GM23248 (cell line): ENCODE results near the gene ZBTB3. TPM values are rescaled to one million over a fixed set of nuclear protein-coding genes. Genes with fewer than 3 reads are reported as not detected.

Experiments
- DNase-seq: peaks from one replicate; pipeline ENCODE4 v3.0.0-alpha.2; 2015
- H2AFZ ChIP-seq: fragments of 200-600 bp; sonication (generic); 2 replicates; pipeline ENCODE4 v1.6.1; 2016; ENCODE audit warnings: antibody characterized with exemption
- H3F3A ChIP-seq: fragments of 200-600 bp; sonication (generic); 2 replicates; pipeline ENCODE4 v1.6.1; 2016; ENCODE audit warnings: mild to moderate bottlenecking, antibody characterized with exemption, mixed run types; ENCODE audit not compliant: insufficient read depth
- H3K27ac ChIP-seq: fragments of 200-600 bp; sonication (generic); 2 replicates; pipeline ENCODE4 v1.5.1; 2016; ENCODE audit warnings: mild to moderate bottlenecking
- H3K27me3 ChIP-seq: fragments of 200-600 bp; sonication (generic); replicated peaks from 2 replicates; pipeline ENCODE4 v1.6.1; 2016; ENCODE audit warnings: mild to moderate bottlenecking; ENCODE audit not compliant: insufficient read depth
- H3K36me3 ChIP-seq: fragments of 200-600 bp; sonication (generic); 2 replicates; pipeline ENCODE4 v1.6.1; 2016; ENCODE audit warnings: low read depth, mild to moderate bottlenecking
- H3K4me1 ChIP-seq: fragments of 200-600 bp; sonication (generic); 2 replicates; pipeline ENCODE4 v1.6.1; 2016; ENCODE audit warnings: mild to moderate bottlenecking; ENCODE audit not compliant: insufficient read depth
- H3K4me2 ChIP-seq: fragments of 200-600 bp; sonication (generic); one replicate; pipeline ENCODE4 v1.6.1; 2016; ENCODE audit warnings: mild to moderate bottlenecking; ENCODE audit not compliant: unreplicated experiment
- H3K4me3 ChIP-seq: fragments of 200-600 bp; sonication (generic); 2 replicates; pipeline ENCODE4 v1.5.1; 2016; ENCODE audit warnings: mild to moderate bottlenecking
- H3K79me2 ChIP-seq: fragments of 200-600 bp; sonication (generic); 2 replicates; pipeline ENCODE4 v1.6.1; 2016; ENCODE audit warnings: mild to moderate bottlenecking; ENCODE audit not compliant: insufficient read depth
- H3K9ac ChIP-seq: fragments of 200-600 bp; sonication (generic); 2 replicates; pipeline ENCODE4 v1.6.1; 2016; ENCODE audit warnings: mild to moderate bottlenecking
- H3K9me2 ChIP-seq: fragments of 200-600 bp; sonication (generic); 2 replicates; pipeline ENCODE4 v1.6.1; 2016; ENCODE audit warnings: mixed run types, mild to moderate bottlenecking, moderate library complexity; ENCODE audit not compliant: insufficient read depth
- H3K9me3 ChIP-seq: fragments of 200-600 bp; sonication (generic); one replicate; pipeline ENCODE4 v1.6.1; 2017; ENCODE audit warnings: low read depth
- H4K20me1 ChIP-seq: fragments of 200-600 bp; sonication (generic); 2 replicates; pipeline ENCODE4 v1.6.0; 2016; ENCODE audit not compliant: insufficient read depth
- EZH2 ChIP-seq: fragments of 200-600 bp; sonication (generic); IDR thresholded peaks from 2 replicates; pipeline ENCODE4 v1.6.1; 2018; ENCODE audit warnings: antibody characterized with exemption, mild to moderate bottlenecking; ENCODE audit not compliant: insufficient read depth, poor library complexity, severe bottlenecking
- EZH2phosphoT487 ChIP-seq: fragments of 200-600 bp; sonication (generic); IDR thresholded peaks from 2 replicates; pipeline ENCODE4 v1.6.1; 2018; ENCODE audit warnings: antibody characterized with exemption, moderate library complexity, mild to moderate bottlenecking, low read depth; ENCODE audit not compliant: insufficient read depth
- WGBS, 2 experiments: methylation state at CpG; one replicate each; pipeline ENCODE4 v1.1.6; 2015 to 2017; ENCODE audit warnings: low lambda C conversion rate in 2 of 2, low coverage in 1 of 2; ENCODE audit errors: missing lambda C conversion rate in 2 of 2; 5-methylcytosine and 5-hydroxymethylcytosine counted together
- in situ Hi-C: fragments of 300-500 bp; cut with MboI; formaldehyde crosslinking; loops from 2 replicates; pipeline ENCODE4 v1.15.0; 2020
- polyA plus RNA-seq: library from polyadenylated mRNA; unstranded; fragments of >200 nt; fragmentation: Nextera tagmentation; extraction: Ambion mirVana; gene quantifications from 2 replicates; pipeline ENCODE4 v1.2.1, GENCODE V29; 2016
- total RNA-seq: library from RNA; depleted of rRNA; stranded (reverse); fragments of >200 nt; shearing (Covaris generic); gene quantifications from 2 replicates; pipeline ENCODE4 v1.2.3, GENCODE V29; 2014

Gene ZBTB3
- total and polyA plus RNA-seq, 2 experiments from 2014 or later, result 4.9 to 8.0 TPM

GRCh38 chr11:62713343-62713742 is 40.6 kb downstream of the ZBTB3 start:
- TF ChIP-seq EZH2phosphoT487 (no peak), EZH2 (no peak)
- Histone ChIP-seq H3K27me3 (no peaks in the 10 kb centered on the region), H3K4me1 (peaks cover 9% of the 10 kb centered on the region), H3K4me2 (no peak overlapping the region), H3K79me2 (peaks cover 53% of the 10 kb centered on the region), H3K9me2 (no peaks in the 10 kb centered on the region), H3K4me3 (no peak overlapping the region), H3K27ac (peak overlapping the region; percentile 18; the same call in 1 of the 2 replicates), H3K9ac (no peak overlapping the region), H3K9me3 (no peaks in the 10 kb centered on the region), H2AFZ (no peak overlapping the region), H4K20me1 (no peaks in the 10 kb centered on the region), H3K36me3 (peaks cover 60% of the 10 kb centered on the region), H3F3A (peaks cover 75% of the 10 kb centered on the region)
- in situ Hi-C loops, result no loop called here
- WGBS, 2 experiments, result 94 to 98% methylated on average over 2 of the region's 2 CpGs
- no peak for DNase-seq

- peaks cover 48% of the 10 kb centered on the region for H3K79me2 ChIP-seq
- H3K27ac ChIP-seq, result peak overlapping the region; percentile 18; the same call in 1 of the 2 replicates
- no peak overlapping the region for H3K4me3 ChIP-seq
- no peak for DNase-seq
- peaks cover 55% of the 10 kb centered on the region for H3K36me3 ChIP-seq
- in situ Hi-C loops, result no loop called here
- H3K9me2 ChIP-seq, result no peaks in the 10 kb centered on the region
- H3K4me2 ChIP-seq, result no peak overlapping the region
- no peak overlapping the region for H3K9ac ChIP-seq
- peaks cover 70% of the 10 kb centered on the region for H3F3A ChIP-seq
- WGBS, 2 experiments, result 86 to 91% methylated on average over 3 of the region's 3 CpGs
- H3K27me3 ChIP-seq, result no peaks in the 10 kb centered on the region
- H4K20me1 ChIP-seq, result no peaks in the 10 kb centered on the region
- no peaks in the 10 kb centered on the region for H3K9me3 ChIP-seq
- H2AFZ ChIP-seq, result no peak overlapping the region
- H3K4me1 ChIP-seq, result peaks cover 9% of the 10 kb centered on the region
- TF ChIP-seq EZH2phosphoT487 (no peak), EZH2 (no peak)
Measured at GRCh38 chr11:62712861-62713260, 41.1 kb downstream of the ZBTB3 start.

- H4K20me1 ChIP-seq, result no peaks in the 10 kb centered on the region
- WGBS, 2 experiments, result 75 to 77% methylated on average over 6 of the region's 6 CpGs
- H2AFZ ChIP-seq, result no peak overlapping the region
- peaks cover 65% of the 10 kb centered on the region for H3F3A ChIP-seq
- peaks cover 9% of the 10 kb centered on the region for H3K4me1 ChIP-seq
- H3K79me2 ChIP-seq, result peaks cover 43% of the 10 kb centered on the region
- no peak overlapping the region for H3K4me2 ChIP-seq
- peak overlapping the region; percentile 18; the same call in 1 of the 2 replicates for H3K27ac ChIP-seq
- in situ Hi-C loops, result no loop called here
- peaks cover 50% of the 10 kb centered on the region for H3K36me3 ChIP-seq
- no peak overlapping the region for H3K4me3 ChIP-seq
- H3K27me3 ChIP-seq, result no peaks in the 10 kb centered on the region
- no peak for DNase-seq
- no peaks in the 10 kb centered on the region for H3K9me2 ChIP-seq
- no peaks in the 10 kb centered on the region for H3K9me3 ChIP-seq
- no peak overlapping the region for H3K9ac ChIP-seq
- TF ChIP-seq EZH2 (no peak), EZH2phosphoT487 (no peak)
Measured at GRCh38 chr11:62712276-62712812, 41.6 kb downstream of the ZBTB3 start.

GRCh38 chr11:62710001-62710345 is 44.0 kb downstream of the ZBTB3 start:
- Histone ChIP-seq H3K36me3 (peaks cover 27% of the 10 kb centered on the region; the same call in 1 of the 2 replicates), H4K20me1 (no peaks in the 10 kb centered on the region), H3K9ac (peak overlapping the region; percentile 90), H3K9me2 (no peaks in the 10 kb centered on the region), H3K4me3 (peak overlapping the region; percentile 85), H2AFZ (peak overlapping the region; percentile 85), H3K27ac (peak overlapping the region; percentile 94), H3K4me2 (peak overlapping the region; percentile 96), H3K27me3 (no peaks in the 10 kb centered on the region), H3F3A (peaks cover 54% of the 10 kb centered on the region), H3K4me1 (peaks cover 21% of the 10 kb centered on the region), H3K9me3 (no peaks in the 10 kb centered on the region), H3K79me2 (peaks cover 24% of the 10 kb centered on the region)
- in situ Hi-C loops, result no loop called here
- WGBS, 2 experiments, result 49 to 55% methylated on average over 7 of the region's 7 CpGs
- DNase-seq, result peak; percentile 77
- no peak for TF ChIP-seq EZH2
- TF ChIP-seq EZH2phosphoT487, result no peak
